ENCODE data around the gene MIA.
"Not testable (repeated sequence)": the region's sequence is repeated elsewhere in the genome, so short reads cannot be mapped to it uniquely, and the experiment has no call there.

Gene MIA

DNA sequence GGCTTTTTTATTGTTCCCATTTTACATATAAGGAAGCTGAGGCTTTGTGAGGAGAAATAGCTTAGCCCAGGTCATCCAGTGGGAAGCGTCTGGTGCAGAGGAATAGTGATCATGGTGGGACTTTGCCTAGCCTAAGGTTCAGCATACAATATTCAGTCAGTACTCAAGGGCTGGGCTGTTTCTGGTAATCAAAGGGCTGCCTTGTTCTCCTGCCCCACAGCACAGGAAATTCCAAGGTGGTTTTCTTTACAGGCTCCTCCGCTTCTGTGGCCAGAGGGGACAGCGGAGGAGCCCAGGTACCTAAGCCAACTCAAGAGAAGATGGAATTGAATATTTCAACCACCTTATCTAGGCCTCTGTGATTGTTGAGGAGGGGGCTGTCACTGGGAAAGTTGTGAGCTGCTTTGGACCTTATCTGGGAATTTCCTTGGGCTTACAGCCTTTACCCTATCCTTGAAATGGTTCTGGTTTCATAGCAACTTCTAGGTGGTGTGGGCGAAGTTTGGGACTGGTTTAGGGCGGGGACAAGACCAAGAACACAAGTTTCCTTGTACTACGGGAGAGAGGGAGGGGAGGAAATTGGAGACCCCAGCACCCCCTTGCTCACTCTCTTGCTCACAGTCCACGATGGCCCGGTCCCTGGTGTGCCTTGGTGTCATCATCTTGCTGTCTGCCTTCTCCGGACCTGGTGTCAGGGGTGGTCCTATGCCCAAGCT lies at the start of gene MIA:
Gene MIA (plus strand): TSS at position 606 of the 716 bp plus-strand sequence. CDS start 22 bp downstream, at position 628.
- DNase-seq (ENCODE audit: low spot score), result no peak

GRCh38 chr19:40726279-40726678 lies 49.0 kb upstream of the MIA start:
- no peak for DNase-seq (ENCODE audit: low spot score)

DNA sequence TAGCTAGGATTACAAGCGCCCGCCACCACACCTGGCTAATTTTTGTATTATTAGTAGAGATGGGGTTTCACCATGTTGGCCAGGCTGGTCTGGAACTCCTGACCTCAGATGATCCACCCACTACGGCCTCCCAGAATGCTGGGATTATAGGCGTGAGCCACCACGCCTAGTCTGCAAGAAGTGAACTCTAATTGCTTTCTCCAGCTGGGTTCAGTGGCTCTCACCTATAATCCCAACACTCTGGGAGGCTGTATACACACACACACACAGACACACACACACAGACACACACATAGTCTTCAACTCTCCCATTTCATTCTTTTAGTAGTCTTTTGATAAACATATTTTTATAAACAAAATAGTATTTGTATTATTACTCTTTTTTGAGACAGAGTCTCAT lies 45.3 kb upstream of the MIA start:
- DNase-seq (ENCODE audit: low spot score), result not testable (repeated sequence)

DNA sequence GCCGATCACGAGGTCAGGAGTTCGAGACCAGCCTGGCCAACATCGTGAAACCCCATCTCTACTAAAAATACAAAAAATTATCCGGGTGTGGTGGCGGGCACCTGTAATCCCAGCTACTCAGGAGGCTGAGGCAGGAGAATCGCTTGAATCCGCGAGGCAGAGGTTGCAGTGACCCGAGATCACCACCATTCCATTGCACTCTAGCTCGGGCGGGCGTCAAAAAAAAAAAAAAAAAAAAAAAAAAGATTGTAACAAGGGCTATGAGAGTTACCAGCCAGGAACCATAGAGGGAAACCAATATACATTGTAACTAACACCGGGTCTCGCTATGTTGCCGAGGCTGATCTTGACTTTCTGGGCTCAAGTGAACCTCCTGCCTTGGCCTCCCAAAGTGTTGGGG lies 43.0 kb upstream of the MIA start:
- DNase-seq (ENCODE audit: low spot score), result not testable (repeated sequence)

DNA sequence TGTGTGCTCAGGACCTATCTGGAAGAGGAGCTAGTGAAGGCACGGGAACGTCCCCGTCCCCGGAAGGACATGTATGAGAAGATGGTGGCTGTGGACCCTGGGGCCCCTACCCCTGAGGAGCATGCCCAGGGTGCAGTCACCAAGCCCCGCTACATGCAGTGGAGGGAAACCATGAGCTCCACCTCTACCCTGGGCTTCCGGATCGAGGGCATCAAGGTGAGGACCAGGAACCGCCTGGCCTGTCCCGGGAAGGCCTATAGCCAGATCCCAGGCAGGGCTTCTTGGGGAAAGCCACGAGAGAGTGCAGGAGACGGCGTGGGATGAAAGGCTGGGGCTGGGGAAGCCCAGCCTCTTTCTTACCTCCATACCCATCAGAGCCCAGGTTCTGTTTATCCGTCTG lies 42.2 kb upstream of the MIA start:
- DNase-seq (ENCODE audit: low spot score), result no peak

- DNase-seq (ENCODE audit: low spot score), result no peak
Measured at GRCh38 chr19:40735013-40735771, 40.1 kb upstream of the MIA start.

DNA sequence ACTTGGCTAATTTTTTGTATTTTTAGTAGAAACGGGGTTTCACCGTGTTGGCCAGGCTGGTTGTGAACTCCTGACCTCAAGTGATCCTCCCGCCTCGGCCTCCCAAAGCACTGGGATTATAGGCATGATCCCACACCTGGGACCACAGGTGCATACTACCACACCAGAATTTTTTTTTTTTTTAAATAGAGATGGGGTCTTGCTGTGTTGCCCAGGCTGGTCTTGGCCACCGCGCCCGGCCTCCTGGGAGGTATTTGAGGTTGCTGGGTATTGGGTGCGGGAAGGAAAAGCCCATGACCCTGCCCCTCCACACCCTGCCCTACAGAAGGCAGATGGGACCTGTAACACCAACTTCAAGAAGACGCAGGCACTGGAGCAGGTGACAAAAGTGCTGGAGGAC lies 38.7 kb upstream of the MIA start:
- no peak for DNase-seq (ENCODE audit: low spot score)

DNA sequence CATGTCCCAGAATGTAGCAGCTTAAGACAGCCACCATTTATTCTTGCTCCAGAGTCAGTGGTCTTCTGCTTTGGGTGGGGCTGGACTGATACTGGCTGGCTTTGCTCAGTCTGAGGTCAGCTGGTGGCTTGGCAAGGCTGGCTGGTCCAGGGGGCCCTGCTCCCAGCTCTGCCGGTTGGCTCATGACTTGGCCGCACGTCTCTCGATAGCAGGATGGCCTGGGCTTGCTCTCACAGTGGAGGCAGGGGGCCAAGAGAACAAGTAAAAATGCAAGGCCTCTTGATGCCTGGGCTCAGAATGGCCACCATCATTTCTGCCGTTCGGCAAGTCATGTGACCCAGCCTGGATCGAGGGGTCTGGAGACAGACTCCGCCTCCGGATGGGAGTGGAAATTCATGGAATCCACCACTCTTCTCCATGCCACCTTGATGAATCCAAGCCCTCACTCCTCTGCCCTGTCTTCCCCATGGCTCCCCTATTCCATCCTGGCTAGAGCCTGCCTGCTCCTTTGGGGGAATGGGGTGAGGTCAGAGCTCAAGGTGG lies 38.1 kb upstream of the MIA start:
- no peak for DNase-seq (ENCODE audit: low spot score)

GRCh38 chr19:40739030-40739839 lies 36.1 kb upstream of the MIA start:
- DNase-seq (ENCODE audit: low spot score), result no peak

DNA sequence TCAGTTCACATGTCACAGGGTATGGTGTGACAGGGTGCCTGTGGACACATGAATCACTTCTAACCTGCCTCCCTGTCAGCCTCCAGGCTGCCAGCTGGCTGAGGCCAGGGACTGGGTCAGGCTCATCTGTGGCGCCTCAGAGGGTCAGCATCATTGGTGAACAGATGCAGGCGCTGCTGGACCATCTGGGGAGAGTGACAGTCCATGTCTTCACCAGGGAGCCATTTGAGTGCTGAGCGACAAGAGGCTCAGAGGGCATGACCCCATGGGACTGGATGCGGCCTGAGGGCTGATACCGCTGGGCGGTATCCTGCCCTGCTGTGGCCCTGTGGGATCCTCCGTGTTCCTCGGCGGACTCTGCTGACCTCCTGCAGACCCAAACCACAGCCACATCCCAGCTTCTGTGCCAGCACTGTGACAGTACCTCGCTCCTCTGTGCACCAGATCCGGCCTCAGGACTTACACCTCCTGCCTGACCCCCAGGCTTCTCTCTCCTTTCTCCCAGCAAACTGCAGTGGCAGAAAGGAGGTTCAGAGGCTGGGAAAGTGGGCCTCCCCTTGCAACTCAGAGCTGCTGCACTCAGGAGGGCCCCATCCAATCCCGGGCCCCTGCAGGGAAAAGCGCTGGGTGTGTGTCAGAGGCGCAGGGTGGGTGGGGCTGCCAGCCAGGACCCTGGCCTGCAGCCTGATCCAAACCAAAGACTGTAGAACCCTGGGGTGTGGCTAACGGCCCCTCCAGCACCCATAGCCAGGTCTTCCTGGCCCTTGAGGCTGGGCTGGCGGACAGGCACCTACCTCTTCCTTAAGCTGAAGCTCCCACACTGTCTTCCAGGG lies 35.2 kb upstream of the MIA start:
- no peak for DNase-seq (ENCODE audit: low spot score)

DNA sequence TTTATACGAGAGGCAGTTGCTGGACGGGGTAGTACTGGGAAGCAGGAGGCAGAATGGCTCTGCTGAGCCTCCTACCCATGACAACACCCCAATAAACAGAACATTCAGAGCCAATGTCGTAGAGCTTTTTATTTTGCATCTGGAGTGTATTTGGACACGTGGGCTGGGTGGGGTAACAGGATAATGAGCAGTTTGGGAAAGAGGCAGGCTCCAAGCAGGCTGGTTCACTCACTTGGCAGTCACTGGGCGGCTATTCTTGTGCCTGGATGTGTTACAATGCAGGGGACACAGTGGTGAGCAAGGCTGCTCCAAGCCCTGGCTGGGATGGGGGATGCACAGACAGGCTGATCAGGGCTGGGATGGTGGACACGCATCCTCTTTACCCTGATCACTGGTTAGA lies 34.6 kb upstream of the MIA start:
- DNase-seq (ENCODE audit: low spot score), result no peak

DNA sequence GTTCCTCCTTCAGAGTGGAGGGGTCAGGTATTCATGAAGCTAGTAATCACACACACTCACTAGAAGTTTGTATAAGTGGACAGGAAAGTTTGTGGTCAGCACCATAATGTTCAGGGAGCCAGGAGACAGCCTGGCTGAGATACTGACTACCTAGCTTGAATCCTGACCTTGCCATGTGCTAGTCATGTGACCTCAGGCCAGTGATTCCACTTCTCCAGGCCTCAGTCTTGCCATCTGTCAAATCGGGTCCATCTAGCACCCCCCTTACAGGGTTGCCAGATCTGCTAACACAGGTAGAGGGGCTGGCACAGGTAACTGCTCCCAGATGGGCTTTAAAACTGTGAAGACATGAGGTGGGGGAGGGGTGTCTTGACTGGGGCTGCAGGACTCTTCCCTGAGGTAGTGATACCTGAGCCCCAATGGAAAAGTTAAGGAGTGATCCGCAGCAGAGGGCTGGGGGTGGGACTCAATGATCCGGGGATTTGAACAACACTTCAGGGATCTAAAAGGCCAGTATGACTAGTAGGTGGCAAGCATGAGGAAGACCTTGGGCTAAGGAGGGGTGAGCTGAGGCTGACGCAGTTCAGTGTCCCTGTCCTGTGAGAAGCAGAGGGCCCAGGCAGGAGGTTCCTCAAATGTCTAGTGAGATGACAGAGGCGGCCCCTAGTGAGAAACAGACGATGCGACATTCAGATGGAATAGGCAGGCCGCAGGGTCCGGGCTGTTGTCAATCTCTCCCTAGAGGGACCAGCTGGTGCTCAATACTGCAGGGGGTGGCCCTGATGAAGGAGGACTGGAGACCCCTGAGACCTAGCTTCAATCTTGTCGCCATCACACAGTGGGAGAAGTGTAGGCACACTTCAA lies 33.6 kb upstream of the MIA start:
- no peak for DNase-seq (ENCODE audit: low spot score)

GRCh38 chr19:40742477-40742876 lies 32.8 kb upstream of the MIA start:
- DNase-seq (ENCODE audit: low spot score), result no peak

DNA sequence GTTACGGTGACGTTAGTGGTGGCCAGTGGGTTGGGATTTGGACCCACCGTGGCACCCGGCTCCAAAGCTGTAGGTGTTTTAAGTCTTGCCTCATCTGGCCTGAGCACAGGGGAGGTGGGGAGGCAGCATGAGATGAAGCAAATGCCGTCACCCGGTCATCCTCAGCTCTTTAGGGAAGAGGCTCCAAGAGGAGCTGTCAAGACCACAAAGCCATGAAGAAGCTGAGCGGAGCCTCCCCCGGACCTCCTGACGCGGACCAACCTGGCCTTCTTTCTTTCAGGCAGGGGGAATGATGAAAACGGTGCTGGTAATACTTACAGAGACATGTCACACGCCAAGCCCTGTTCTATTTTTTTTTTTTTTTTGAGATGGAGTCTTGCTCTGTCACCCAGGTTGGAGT lies 32.4 kb upstream of the MIA start:
- no peak for DNase-seq (ENCODE audit: low spot score)

DNA sequence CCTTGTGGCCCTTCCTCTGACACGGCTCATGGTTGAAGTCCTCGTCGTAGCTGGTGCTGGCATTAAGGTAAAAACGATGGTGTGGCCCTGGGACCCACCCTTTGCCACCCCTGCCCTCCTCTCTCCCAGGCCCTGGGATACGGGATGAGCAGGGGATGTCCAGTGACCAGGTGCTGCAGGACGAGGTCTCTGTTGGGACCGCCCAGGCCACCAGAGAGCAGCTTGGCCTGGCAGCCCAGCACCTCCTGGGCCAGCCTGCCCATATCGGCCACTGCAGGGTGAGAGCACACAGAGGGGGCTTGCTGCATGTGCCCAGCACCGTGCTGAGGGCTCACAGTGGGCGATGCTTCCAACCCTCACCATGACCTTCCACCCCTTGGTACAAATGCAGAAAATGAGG lies 31.4 kb upstream of the MIA start:
- DNase-seq (ENCODE audit: low spot score), result no peak

- DNase-seq (ENCODE audit: low spot score), result peak; percentile 34
Measured at GRCh38 chr19:40744554-40745401, 30.5 kb upstream of the MIA start.

- DNase-seq (ENCODE audit: low spot score), result no peak
Measured at GRCh38 chr19:40745402-40745780, 29.9 kb upstream of the MIA start.

- no peak for DNase-seq (ENCODE audit: low spot score)
Measured at GRCh38 chr19:40747536-40747935, 27.8 kb upstream of the MIA start.

DNA sequence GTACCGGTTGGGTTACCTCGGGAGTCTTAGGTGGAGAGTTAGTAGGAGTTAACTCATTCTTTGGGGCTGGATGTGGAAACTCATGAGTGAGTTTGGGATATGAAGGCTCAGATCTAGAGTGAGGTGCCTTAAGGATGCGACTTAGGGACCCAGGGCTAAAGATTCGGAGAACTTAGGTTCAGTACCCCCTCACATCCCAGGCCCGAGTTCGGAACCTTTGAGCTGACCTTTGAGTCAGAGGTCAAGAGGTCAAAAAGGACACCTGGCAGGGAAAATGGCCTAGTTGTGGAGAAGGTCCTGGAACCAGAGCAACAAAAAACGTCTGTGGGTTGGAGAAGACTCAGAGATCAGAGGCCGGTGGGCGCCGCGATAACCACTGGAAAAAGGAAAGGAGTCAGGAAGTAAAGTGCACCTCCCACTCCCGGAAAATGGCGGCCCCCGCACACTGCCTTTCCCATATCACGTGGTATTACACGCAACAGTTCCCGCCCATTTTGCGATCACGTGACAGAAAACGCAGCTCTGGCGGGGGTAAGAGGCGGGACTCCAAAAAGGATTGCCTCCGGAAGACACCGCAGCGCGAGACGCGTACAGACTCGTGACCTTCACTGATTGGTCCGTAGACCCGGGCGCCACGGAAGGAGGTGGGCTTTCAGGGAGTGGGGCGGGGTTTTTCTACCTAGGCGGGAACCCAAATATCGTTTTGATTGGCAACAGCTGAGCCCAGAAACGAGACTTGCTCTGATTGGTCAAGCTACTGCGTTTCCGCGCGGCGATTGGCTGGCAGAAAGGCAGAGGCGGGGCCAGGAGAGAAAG lies 25.1 kb upstream of the MIA start, which contains the start of gene ACTMAP:
Gene ACTMAP (minus strand): TSS at position 420 of the 816 bp plus-strand sequence. CDS start 674 bp downstream, outside the sequence.
- peak; percentile 100 for DNase-seq (ENCODE audit: low spot score)
